ENCODE measurements around the gene SLC1A5. TPM values are rescaled to one million over a fixed set of nuclear protein-coding genes. Genes with fewer than 3 reads are reported as not detected.

Gene SLC1A5
- total RNA-seq, 2 donors from 2014 or later = 122 to 214 TPM

GRCh38 chr19:46745030-46745429 lies 43.4 kb downstream of the SLC1A5 start:
- Histone ChIP-seq H3K36me3 (no peaks in the 10 kb centered on the region), H3K27me3 (replicated peaks; ENCODE audit: insufficient read depth) (no peaks in the 10 kb centered on the region), H3K9me3 (no peaks in the 10 kb centered on the region), H3K27ac (peak overlapping the region; percentile 84 to 93), H3K4me1 (replicated peaks) (peaks cover 5% of the 10 kb centered on the region), H3K4me3 (peak overlapping the region; percentile 98)
- TF ChIP-seq POLR2AphosphoS5 (IDR thresholded peaks at IDR 0.05) (no peak), POLR2A (IDR thresholded peaks at IDR 0.05) (no peak)
- TF ChIP-seq, protein P1, sequence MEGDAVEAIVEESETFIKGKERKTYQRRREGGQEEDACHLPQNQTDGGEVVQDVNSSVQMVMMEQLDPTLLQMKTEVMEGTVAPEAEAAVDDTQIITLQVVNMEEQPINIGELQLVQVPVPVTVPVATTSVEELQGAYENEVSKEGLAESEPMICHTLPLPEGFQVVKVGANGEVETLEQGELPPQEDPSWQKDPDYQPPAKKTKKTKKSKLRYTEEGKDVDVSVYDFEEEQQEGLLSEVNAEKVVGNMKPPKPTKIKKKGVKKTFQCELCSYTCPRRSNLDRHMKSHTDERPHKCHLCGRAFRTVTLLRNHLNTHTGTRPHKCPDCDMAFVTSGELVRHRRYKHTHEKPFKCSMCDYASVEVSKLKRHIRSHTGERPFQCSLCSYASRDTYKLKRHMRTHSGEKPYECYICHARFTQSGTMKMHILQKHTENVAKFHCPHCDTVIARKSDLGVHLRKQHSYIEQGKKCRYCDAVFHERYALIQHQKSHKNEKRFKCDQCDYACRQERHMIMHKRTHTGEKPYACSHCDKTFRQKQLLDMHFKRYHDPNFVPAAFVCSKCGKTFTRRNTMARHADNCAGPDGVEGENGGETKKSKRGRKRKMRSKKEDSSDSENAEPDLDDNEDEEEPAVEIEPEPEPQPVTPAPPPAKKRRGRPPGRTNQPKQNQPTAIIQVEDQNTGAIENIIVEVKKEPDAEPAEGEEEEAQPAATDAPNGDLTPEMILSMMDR (IDR thresholded peaks at IDR 0.05) = no peak
- DNase-seq (ENCODE audit: low spot score) = no peak
- intact Hi-C loops (cut with DNase I) = loop anchor here (5.0 kb wide), 1 partner anchor 33 kb away; no protein-coding TSS in a partner anchor
- WGBS = 8% methylated on average over 8 of the region's 8 CpGs

- Histone ChIP-seq H3K36me3 (no peaks in the 10 kb centered on the region), H3K27ac (no peak overlapping the region), H3K4me1 (replicated peaks) (peaks cover 5% of the 10 kb centered on the region), H3K27me3 (replicated peaks; ENCODE audit: insufficient read depth) (no peaks in the 10 kb centered on the region), H3K4me3 (no peak overlapping the region), H3K9me3 (no peaks in the 10 kb centered on the region)
- intact Hi-C loops (cut with DNase I) = loop anchor here (5.0 kb wide), 1 partner anchor 43 kb away; the partner anchor contains the start of gene SLC1A5
- TF ChIP-seq POLR2A (IDR thresholded peaks at IDR 0.05) (no peak), POLR2AphosphoS5 (IDR thresholded peaks at IDR 0.05) (no peak)
- TF ChIP-seq, protein P1 (IDR thresholded peaks at IDR 0.05) = no peak
- DNase-seq (ENCODE audit: low spot score) = no peak
- 87% methylated on average over 12 of the region's 12 CpGs for WGBS
These were observed 44.2 kb downstream of the SLC1A5 start for GRCh38 chr19:46744005-46744691.

GRCh38 chr19:46742926-46743480 lies 45.4 kb downstream of the SLC1A5 start:
- Histone ChIP-seq H3K36me3 (peaks cover 0 to under 1% of the 10 kb centered on the region in 2 donors), H3K4me3 (no peak overlapping the region), H3K9me3 (no peaks in the 10 kb centered on the region), H3K27ac (no peak overlapping the region), H3K27me3 (replicated peaks; ENCODE audit: insufficient read depth) (no peaks in the 10 kb centered on the region), H3K4me1 (replicated peaks) (peaks cover 5% of the 10 kb centered on the region)
- DNase-seq (ENCODE audit: low spot score) = no peak
- intact Hi-C loops (cut with DNase I) = loop anchor here (5.0 kb wide), 1 partner anchor 44 kb away; the partner anchor contains the start of gene SLC1A5
- 81% methylated on average over 4 of the region's 4 CpGs for WGBS
- TF ChIP-seq POLR2AphosphoS5 (IDR thresholded peaks at IDR 0.05) = no peak
- TF ChIP-seq, protein P1 (IDR thresholded peaks at IDR 0.05) = no peak
- TF ChIP-seq POLR2A (IDR thresholded peaks at IDR 0.05) = no peak

DNA sequence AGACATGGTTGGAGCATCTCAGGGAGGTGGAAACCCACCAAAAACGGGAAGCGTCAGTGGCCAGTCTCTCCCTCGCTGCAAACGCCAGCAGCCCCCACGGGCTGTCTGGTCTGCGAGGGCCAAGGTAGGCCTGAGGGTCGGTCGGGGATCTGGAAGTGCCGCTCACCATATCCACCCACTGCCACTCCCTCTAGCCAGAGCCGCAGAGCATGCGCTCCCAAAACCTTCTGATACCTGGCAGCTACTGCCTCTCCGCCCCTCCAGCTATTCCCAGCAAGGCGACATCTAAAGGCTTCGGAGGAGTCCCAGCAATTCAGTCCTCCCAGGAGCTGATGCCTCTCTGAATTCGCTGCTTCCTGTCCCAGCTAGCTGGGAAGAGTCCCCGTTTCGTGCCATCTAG lies 46.9 kb downstream of the SLC1A5 start:
- H3K36me3 ChIP-seq = peaks cover 0 to 5% of the 10 kb centered on the region in 2 donors
- H3K27ac ChIP-seq = no peak overlapping the region
- intact Hi-C loops (cut with DNase I) = loop anchor here (5.0 kb wide), 1 partner anchor 46 kb away; the partner anchor contains the start of gene SLC1A5
- H3K4me3 ChIP-seq = no peak overlapping the region
- 74% methylated on average over 17 of the region's 17 CpGs for WGBS
- H3K4me1 ChIP-seq (replicated peaks) = no peaks in the 10 kb centered on the region
- no peaks in the 10 kb centered on the region for H3K9me3 ChIP-seq
- H3K27me3 ChIP-seq (replicated peaks; ENCODE audit: insufficient read depth) = no peaks in the 10 kb centered on the region
- DNase-seq (ENCODE audit: low spot score) = no peak
- TF ChIP-seq, protein P1 (IDR thresholded peaks at IDR 0.05) = no peak
- TF ChIP-seq POLR2AphosphoS5 (IDR thresholded peaks at IDR 0.05) = no peak

Measured in prostate gland (tissue), 2 donors.